Kidney (tissue), 14 donors: Measurements from ENCODE around the gene PALM3. TPM values are rescaled to one million over a fixed set of nuclear protein-coding genes. Genes with fewer than 3 reads are reported as not detected.

Source experiments
- DNase-seq, 5 donors: peaks; one replicate each; pipeline ENCODE4 v3.0.0-alpha.2; 2013 to 2020
- FAIRE-seq: peaks from 2 replicates; lab custom pipeline; 2012; peaks lifted over from hg19 to GRCh38; lab: Jason Lieb, UNC
- H3K27ac ChIP-seq, 2 donors: one replicate each; pipeline ENCODE4 v1.7.0; 2013; ENCODE audit warnings: low read depth in 2 of 2, low read length in 2 of 2, inconsistent platforms in 1 of 2
- H3K27me3 ChIP-seq: one replicate; pipeline ENCODE4 v1.7.1; 2013; ENCODE audit warnings: low read length, inconsistent platforms; ENCODE audit not compliant: control insufficient read depth, insufficient read depth
- H3K36me3 ChIP-seq, 3 donors: one replicate each; pipeline versions ENCODE4 v1.7.0 to v1.7.1; 2013; ENCODE audit warnings: low read length in 3 of 3, control low read depth in 1 of 3, inconsistent platforms in 1 of 3; ENCODE audit not compliant: insufficient read depth in 3 of 3, control insufficient read depth in 2 of 3
- H3K4me1 ChIP-seq, 3 donors: one replicate each; pipeline versions ENCODE4 v1.7.0 to v1.7.1; 2013; ENCODE audit warnings: low read length in 3 of 3, inconsistent platforms in 1 of 3, low read depth in 1 of 3; ENCODE audit not compliant: control insufficient read depth in 2 of 3, insufficient read depth in 2 of 3
- H3K4me3 ChIP-seq, 3 donors: one replicate each; pipeline versions ENCODE4 v1.7.0 to v1.8.1; 2013; ENCODE audit warnings: low read length in 3 of 3, control low read depth in 1 of 3, inconsistent platforms in 1 of 3
- H3K9ac ChIP-seq, 3 donors: one replicate each; pipeline versions ENCODE4 v1.7.0 to v1.7.1; 2013; ENCODE audit warnings: low read length in 3 of 3, control low read depth in 1 of 3, inconsistent platforms in 1 of 3
- H3K9me3 ChIP-seq, 3 donors: one replicate each; pipeline versions ENCODE4 v1.7.0 to v1.7.1; 2013; ENCODE audit warnings: low read length in 3 of 3, control low read depth in 1 of 3, inconsistent platforms in 1 of 3; ENCODE audit not compliant: control insufficient read depth in 2 of 3, insufficient read depth in 1 of 3
- intact Hi-C: fragments of 100-400 bp; cut with DNase I; formaldehyde crosslinking; loops from one replicate; pipeline ENCODE4 v1.11.1; 2022
- polyA plus RNA-seq: library from polyadenylated mRNA; stranded (reverse); fragments of 350-450 nt; fragmentation: Illumina TruSeq; extraction: RNeasy Lipid Tissue Mini Kit (QIAGEN cat#74804); gene quantifications from one replicate; pipeline ENCODE4 v1.2.3, GENCODE V29; 2014; ENCODE audit warnings: low read depth, low replicate concordance; ENCODE audit not compliant: insufficient read depth
- total RNA-seq: library from RNA; stranded (reverse); fragmentation: NEBNext Ultra II Directional; extraction: Animal tissue kit (Norgen Biotek cat#: 25700); gene quantifications from one replicate; pipeline ENCODE4 v1.2.1, GENCODE V29; 2021
- TF ChIP-seq, protein P1 (sequence below): IDR thresholded peaks from 3 replicates; pipeline ENCODE4 v1.5.1; 2012; ENCODE audit warnings: mild to moderate bottlenecking, moderate library complexity, borderline replicate concordance; ENCODE audit not compliant: insufficient read depth; ENCODE audit errors: extremely low read depth
- donor health status: control.
- donor health status: control.
- donor health status: control.
- donor health status: control.
- donor health status: control.
- donor health status: DM: yes; HTN: yes; CAD: no.
- donor health status: Normal renal cell carcinoma (clear cell type).

Gene PALM3
- total and polyA plus RNA-seq, 2 donors from 2014 or later: 19.4 to 45.8 TPM

DNA sequence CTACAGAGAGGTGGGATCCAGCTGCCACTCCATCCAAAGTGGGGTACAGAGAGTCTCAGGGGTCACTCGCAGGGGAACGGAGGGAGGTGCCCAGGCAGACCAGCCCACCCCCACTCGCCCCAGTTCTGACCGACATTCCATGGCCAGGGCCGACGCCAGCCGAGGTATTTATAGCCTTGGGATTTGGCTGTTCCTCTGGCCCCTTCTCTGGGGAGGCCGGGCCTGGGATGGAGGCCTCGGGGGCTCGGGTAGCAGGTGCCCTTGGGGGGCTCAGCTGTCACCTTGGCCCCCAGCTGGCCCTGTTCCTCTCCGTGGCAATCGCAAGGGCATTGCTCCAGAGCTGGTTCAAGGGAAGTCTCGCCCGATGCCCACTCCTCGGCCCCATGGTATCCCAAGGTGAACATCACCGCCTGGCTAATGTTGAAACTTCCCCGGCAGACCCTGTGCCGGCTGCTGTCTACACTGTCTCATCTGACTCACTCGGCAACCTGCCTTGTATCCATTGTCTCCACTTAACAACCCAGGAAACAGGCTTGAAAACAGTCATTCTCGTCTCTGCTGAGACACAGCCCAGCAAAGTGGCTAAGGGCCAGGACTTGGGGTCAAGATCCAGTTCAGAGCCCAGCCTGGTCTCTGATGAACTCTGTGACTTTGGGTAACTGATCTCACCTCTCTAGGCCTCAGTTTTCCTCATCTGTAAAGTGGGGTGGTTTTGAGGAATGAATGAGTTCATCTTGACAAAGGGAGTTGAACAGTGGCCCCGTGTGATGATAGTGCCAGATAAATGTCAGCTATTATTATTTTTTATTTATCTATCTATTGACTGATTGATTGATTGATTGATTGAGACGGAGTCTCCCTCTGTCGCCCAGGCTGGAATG lies 45.9 kb upstream of the PALM3 start:
- FAIRE-seq (no peak), DNase-seq (no peak)
- no peak overlapping the region for H3K4me3 ChIP-seq
- peaks cover 0 to 11% (median 5%) of the 10 kb centered on the region in 3 donors for H3K4me1 ChIP-seq
- intact Hi-C loops: no loop called here
- no peaks in the 10 kb centered on the region for H3K9me3 ChIP-seq
- no peaks in the 10 kb centered on the region for H3K27me3 ChIP-seq
- no peak overlapping the region for H3K9ac ChIP-seq
- peaks cover 0 to 19% (median 7%) of the 10 kb centered on the region in 3 donors for H3K36me3 ChIP-seq
- H3K27ac ChIP-seq: no peak overlapping the region
- TF ChIP-seq, protein P1, sequence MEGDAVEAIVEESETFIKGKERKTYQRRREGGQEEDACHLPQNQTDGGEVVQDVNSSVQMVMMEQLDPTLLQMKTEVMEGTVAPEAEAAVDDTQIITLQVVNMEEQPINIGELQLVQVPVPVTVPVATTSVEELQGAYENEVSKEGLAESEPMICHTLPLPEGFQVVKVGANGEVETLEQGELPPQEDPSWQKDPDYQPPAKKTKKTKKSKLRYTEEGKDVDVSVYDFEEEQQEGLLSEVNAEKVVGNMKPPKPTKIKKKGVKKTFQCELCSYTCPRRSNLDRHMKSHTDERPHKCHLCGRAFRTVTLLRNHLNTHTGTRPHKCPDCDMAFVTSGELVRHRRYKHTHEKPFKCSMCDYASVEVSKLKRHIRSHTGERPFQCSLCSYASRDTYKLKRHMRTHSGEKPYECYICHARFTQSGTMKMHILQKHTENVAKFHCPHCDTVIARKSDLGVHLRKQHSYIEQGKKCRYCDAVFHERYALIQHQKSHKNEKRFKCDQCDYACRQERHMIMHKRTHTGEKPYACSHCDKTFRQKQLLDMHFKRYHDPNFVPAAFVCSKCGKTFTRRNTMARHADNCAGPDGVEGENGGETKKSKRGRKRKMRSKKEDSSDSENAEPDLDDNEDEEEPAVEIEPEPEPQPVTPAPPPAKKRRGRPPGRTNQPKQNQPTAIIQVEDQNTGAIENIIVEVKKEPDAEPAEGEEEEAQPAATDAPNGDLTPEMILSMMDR: no peak

DNA sequence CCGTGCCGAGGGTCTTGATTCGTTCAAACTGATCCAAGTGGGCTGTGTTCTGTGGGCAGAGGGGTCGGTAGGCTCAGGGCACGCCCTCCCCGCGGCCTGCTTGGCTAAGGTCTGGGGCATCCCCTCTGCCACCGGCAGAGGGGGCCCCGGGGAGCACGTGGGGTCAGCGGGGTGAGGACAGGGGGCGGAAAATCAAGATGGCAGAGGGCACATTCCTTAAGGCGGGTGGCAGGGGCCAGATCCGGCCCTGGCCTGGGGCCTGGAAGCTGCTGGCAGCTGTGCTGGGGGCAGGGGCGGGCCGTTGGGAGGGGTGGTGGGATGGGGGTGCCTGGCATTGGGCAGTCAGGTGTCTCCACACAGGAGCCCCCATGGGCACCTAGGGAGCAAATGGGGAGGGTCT lies 45.0 kb upstream of the PALM3 start:
- no peak for FAIRE-seq
- Histone ChIP-seq H3K36me3 (peaks cover 0 to 23% (median 13%) of the 10 kb centered on the region in 3 donors), H3K27me3 (no peaks in the 10 kb centered on the region)

DNA sequence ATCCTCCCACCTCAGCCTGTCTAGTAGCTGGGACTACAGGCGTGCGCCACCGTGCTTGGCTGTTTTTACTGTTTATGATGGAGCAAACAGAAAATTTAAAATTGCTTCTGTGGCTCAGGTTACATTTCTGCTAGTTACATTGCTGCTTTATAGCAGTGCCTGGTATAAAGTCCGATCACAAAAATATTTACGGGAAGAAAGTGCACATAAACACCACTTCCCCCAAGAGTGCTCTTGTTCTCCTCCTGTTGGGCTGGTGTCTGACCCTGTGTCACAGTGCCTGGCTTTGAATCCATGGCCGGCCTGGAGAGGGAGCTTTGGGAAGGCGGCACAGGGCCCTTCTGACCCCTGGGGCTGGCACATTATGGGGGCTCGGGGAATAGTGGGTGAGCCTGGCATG lies 43.8 kb upstream of the PALM3 start:
- intact Hi-C loops: no loop called here
- Histone ChIP-seq H3K9ac (no peak overlapping the region), H3K36me3 (peaks cover 0 to 29% (median 13%) of the 10 kb centered on the region in 3 donors), H3K27ac (no peak overlapping the region), H3K4me1 (peaks cover 0 to 2% (median 0%) of the 10 kb centered on the region in 3 donors), H3K4me3 (no peak overlapping the region), H3K9me3 (no peaks in the 10 kb centered on the region), H3K27me3 (no peaks in the 10 kb centered on the region)
- DNase-seq: no peak
- TF ChIP-seq, protein P1: no peak
- FAIRE-seq: no peak

More for the DNA sequence above, 45.0 kb upstream of the PALM3 start:
- Histone ChIP-seq H3K9ac (no peak overlapping the region), H3K9me3 (no peaks in the 10 kb centered on the region), H3K27ac (no peak overlapping the region), H3K4me1 (peaks cover 0 to 4% (median 0%) of the 10 kb centered on the region in 3 donors), H3K4me3 (no peak overlapping the region)
- TF ChIP-seq, protein P1: no peak
- intact Hi-C loops: no loop called here
- DNase-seq: no peak
